Fibroblast of peridontal ligament (primary cell): ENCODE data around the gene BCAS3.

Experiments used
- DNase-seq: peaks from one replicate; pipeline ENCODE4 v3.0.0-alpha.2; 2010; ENCODE audit errors: extremely low read depth

BCAS3 gene

DNA sequence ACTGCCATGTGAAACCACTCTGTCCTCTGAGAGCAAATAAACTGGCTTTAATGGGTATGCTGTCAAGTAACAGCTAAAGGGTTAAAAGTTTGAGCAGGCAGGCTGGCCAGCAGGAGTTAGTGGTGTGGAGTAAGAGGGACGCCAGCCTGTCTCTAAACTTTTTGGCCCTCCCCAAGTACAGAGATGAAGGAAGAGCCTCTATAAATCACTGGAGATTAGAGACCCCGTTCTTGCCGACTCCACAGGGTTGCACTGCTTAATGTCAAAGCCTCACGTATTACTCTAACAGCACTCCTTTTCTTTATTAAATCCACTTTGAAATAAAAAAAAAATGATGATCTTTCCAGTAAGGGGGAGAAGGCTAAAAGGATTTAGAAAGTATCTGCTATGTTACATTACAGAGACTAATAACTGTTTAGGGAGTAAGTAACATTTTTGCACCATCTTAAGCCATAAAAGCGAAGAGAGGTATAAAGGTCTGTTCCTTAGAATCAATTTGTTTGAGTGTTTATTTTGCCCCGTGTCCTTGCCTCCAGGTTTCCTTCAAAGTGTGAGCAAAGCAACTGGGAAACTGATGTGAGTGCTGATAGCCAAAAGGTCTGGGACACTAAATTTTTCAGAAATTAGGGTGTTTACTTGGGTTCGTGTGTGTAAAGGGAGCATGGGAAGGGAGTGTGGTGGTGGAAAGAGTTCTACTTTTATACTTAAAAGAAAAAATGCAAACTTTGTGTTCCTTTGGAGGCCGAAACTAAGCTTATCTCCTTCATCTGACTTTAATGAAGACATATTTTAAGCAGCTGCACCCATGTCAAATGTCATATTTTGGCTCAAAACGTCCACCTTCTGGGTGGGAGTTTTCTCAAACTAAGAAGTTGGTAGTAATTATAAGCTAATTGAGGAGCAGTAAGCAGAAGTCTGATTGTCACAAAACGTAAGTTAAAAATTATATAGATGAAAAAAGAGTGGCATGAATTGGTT, 612.0 kb downstream of the BCAS3 start:
- no peak for DNase-seq

DNA sequence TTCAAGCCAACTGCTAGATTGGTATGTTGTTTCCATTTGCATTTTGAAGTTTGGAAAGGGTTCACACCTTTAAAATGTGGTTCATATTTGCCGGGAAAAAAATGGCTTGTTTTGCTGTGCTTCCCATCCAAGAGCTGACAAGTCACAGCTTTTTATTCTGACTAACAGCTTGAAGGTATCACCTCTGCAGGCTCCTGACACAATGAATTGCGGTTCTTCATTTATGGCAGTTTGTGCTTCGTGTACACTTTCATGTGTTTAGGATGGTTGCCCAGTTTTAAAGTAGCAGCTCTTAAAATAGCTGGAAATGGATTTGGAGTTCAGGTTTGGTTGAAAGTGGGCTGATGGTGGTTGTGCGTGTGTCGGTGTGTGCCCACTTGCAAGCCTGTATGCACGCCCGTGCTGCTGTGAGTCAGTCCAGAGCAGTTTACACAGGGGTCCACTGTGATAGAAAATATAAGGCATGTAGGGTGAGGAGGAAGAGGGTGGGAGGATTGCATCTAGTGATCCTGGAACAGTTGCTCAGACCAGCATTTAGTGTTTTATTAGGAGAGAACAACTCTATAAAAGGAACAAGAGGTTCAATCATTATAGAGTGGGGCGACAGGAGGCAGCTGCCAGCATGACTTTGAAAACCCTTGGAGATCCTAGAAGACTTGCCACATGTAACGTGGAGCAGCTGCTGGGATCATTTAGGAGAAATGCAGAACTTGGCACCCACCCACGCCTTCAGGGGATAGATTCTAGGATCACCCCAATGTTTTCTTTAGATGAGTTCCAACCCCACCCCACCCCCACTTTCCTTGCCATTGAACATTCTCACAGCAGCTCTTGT, 614.0 kb downstream of the BCAS3 start:
- peak; percentile 43 for DNase-seq

DNA sequence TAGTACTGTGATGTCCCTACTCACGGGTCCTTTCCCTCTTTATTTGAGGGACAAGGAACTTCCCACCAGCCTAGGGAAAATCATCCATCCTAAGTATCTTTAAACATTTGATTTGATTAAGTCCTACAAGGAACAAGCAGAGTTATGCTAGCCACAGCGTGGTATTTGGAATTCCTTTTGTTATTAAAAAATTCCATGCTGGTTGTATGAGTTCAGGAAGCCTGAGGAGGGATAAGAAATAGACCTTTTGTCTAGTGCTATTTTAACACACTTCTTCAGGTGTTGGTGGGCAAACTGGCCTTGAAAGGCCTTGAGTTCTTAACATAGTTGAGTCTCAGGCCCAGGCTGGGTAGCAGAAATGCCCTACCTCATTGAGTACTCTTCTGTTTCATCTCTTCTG, 616.6 kb downstream of the BCAS3 start:
- DNase-seq, result peak; percentile 41

DNA sequence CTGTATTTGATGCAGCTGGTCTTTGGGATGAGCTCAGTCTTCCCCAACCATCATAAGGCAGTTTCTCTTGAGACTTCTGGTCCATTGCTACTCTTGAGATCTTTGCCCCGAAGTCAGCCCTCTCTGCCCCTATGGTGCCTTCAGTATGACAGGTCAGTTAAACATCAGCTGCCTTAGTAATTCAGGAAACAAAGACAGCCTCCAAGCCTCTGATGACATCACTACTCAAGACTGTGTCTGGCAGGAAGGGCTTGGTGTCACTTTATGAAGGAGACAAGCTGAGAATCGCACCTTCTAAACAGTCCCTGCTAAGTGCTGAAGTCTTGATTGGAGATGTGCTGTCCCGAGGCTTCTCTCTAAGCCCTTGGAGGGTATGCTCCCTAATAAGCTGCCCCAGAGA, 617.1 kb downstream of the BCAS3 start:
- DNase-seq, result peak; percentile 55

DNA sequence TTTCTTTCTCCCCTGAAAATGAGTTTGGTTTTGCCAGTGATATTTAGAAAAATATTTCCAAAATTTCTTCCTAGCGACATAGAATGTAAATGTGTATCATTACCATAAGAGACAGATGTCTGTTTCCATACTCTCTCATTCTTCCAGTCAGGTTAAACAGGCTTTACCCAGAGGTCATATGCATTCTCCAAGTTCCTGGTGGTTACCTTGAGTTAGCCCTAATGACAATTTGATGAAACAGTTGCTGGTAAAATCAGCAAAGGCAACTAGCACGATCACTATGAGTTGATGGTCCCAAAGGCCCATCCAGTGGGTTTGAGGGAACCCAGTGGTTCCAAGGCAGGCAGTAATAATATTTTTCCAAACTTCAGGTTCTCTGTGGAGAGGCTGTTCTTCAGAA, 618.4 kb downstream of the BCAS3 start:
- DNase-seq, result no peak

DNA sequence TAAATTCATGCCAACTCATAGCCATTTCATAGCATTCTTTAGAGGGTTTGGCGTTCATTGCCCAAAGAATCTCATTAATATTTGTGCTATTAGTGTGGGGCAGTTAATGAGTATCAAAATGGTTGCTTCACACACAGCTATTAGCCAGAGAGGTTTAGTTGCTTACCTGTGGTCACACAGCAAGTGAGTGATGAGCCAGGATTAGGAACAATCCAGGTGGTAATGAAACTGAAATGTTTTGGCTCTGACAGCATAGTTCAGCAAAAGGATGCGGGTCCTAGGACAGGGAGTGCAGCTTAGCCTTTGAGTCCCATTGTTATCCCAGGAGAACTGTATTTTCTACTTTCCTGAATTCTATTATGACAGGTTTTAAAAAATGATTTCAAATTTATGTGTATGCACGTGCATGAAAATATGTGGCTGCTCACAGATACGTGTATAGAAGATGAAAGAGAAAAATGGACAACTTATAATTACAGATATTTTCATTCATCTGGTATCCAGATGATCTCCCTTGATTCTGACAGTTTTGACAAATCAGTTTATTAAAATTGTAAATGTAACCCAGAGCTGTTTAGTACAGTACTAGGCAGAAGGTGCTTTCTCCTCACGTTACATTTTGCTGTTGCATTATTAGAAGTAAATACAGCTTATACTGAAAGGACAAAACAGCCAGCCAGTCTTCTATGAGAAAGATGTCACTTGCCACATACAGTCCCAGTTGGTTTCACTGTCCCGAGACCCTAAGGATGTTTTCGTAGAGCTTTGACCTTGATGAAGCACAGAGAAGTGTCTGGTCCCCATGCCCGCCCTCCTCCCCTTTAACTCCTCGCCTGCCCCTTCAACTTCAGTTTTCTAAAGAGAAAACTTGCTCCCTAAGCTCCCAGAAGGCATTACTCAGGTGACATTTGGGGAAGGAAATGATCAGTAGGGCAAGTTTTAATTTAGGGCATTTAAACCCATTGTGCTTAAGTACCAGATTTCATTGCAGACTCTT, 622.2 kb downstream of the BCAS3 start:
- DNase-seq, result no peak

DNA sequence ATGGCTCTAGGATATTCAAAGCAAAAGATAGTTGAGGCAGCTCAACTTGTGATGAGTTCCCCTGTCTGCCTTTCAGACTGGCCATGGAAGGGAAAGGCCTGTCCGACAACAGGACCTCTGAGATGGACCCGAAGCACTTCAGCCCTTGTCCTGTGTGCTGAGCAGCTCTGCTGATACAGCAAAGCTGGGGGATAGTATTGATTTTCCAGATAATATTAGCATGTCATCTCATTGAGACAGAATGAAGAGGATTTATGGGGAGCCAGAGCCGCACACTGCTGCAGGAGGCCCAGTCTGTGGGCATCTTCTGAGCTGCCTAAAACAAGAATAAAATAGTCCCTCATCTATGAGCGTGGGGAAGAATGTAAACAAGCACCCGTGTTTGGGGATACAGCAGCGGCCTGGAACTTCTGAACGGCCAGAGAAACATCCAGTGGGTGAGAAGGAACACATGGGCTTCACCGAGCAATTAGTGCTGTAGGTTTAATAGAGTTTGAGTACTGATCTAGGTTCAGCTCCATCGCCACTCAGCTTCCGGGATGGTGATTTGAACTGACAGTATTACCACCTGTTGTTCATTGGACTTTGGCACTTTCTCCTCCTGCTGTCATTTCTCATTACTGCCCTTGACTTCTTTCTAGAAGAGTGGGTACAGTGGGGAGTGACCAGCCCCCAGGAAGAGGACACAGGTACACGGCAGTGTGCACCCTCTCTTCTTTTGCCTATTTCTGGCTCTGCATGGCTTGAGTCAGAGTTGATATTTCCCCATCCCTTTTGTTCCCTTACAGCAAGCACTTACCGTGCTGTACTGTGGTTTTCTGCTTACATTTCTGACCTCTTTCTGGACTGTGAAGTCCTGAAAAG, 625.5 kb downstream of the BCAS3 start:
- DNase-seq, result peak; percentile 68

DNA sequence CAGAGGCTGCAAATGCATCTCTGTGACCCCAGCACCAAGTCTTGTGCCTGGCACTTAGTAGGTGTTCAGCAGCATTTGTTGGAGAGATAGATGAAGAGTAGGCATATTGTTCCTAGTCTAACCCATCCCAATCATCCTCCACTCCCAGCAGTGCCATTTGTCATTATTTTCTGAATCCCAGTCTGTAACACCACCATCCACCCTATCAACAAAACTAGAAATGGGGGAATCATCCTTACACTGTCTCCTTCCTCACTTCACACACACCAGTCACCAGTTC, 626.1 kb downstream of the BCAS3 start:
- no peak for DNase-seq

DNA sequence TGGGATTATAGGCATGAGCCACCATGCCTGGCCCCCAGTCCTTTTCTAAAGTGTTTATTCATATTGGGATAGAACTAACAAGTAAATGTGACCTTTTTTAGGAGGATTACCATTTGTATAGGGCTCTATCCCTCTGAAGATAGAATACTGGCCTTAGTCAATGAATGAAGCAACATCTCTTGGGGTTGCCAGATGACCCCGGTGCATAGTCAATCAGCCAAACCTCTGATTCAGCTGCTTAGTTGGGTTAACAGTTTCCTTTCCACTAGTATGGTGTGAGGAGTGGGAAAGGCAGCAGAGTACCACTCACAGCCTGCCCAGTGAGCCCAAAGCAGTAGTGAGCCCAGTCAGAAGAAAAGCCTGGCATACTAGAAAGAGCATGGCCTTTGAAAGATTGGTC, 627.4 kb downstream of the BCAS3 start:
- peak; percentile 77 for DNase-seq

DNA sequence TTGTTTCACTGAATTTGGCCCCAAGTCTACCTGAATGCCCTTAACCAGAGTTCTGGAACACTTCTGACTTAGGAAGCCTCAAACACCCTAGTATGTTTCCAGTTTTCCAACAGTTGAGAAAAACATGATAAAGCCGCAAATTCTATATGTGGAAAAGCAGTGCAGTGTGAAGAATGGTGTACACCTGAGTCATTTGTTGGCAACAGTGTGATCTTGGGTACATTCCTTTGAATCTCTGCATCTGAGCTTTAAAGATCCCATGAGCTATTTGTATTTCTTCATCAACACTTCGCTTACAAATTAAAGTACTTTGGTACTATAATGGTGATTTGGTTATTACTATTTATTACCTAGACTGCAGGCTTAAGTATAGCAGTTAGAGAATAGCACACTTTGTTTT, 628.4 kb downstream of the BCAS3 start:
- DNase-seq, result no peak

DNA sequence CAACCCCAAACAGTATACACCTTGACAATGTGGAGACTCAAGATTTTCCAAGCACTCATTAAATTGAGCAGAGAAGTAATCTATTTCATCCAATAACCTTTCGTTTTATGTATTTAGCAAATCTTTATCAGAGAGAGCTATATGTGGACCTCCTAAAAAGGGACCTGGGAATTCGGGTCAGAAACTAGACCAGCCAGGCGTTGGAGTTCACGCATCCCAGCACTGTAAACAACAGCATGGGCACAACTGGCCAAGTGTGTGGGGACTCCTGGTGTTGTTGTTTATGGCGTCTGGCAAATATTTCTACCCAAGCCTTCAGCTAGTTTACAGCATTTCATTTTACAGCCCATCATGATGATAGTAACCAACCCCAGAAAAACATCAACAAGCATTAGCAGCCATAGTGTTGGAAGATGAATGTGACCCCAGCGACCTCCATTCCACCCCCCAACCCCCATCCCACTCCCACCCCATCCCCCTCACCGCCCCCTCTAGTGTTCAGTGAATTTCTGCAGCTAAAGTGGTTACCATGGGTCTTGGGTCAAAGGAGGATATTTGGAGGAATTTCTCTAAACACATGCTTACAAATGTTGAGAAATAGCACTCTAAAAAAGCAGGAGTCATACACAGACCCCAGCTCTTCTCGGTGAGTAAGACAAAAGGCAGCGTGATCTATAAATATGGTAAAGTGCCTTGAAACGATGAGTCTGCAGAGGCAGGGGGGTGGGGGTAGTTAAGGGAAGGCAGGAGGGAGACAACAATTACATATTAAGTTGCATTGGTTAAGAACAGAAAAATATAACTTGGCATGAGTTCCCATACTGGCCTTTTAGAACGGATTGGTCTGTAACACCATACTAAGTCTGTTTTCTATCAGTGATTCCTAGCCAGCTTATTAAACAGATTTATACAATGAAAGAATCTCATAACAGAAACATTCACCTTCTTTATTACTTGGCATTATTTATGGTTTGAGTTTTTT, 630.5 kb downstream of the BCAS3 start:
- peak; percentile 99 for DNase-seq

DNA sequence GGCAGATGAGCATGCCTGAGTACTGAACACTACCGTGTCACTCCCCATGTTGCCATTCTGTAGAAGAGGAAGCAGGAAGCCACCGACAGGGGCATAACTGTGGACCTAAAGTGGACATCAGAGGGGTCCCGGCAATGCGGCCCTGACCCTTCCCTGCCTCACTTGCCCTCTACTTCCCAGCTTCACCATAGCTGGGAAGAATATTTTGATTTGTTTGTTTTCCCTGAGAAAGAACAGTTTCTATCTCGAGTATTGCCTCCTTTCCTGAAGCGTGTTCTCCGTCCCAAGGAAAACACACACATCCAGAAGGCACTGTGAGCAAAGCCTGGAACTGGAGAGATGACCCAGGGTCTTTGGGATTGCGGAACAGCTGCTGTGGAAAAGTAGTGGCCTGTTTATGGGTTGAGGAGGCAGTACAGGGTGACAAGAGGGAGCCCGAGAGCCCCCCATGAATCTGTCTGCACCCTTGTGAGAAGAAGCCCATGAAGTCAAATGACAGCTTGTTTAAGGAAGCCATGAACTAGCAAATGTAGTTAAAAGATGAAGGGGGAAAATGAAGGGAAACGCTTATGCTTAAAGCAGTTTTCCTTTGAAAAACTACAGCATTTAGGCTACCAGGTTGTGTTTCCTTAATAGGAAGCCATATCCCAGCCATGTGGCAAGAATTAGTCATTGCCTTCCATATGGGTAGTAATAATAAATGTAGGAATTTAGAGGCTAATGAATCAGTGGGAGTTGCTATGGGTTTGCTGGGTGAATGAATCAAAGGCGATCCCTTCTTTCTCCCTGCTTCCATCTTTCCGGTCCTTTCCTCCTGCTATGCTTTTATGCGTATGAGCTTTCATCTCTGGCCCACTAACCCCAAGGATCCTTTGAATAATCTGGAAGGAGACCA, 632.0 kb downstream of the BCAS3 start:
- peak; percentile 75 for DNase-seq

DNA sequence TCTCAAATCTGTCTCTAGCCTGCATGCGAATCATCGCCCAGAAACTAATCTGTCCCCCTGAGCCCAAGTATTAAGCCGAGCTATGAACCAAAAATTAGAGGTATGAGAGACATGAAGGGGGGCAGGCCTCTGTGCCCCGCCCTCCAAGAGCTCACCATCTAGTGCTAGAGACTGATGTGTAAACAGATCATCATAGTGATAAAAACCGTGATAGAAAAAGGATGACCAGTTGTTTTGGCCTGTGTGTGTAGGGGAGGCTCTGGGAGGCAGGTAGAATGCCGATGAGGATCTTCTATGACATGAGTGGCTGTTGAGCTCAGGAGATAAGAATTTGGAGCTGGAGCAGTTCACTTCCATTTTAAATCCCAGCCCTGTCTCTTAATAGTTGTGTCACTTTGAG, 632.9 kb downstream of the BCAS3 start:
- no peak for DNase-seq

DNA sequence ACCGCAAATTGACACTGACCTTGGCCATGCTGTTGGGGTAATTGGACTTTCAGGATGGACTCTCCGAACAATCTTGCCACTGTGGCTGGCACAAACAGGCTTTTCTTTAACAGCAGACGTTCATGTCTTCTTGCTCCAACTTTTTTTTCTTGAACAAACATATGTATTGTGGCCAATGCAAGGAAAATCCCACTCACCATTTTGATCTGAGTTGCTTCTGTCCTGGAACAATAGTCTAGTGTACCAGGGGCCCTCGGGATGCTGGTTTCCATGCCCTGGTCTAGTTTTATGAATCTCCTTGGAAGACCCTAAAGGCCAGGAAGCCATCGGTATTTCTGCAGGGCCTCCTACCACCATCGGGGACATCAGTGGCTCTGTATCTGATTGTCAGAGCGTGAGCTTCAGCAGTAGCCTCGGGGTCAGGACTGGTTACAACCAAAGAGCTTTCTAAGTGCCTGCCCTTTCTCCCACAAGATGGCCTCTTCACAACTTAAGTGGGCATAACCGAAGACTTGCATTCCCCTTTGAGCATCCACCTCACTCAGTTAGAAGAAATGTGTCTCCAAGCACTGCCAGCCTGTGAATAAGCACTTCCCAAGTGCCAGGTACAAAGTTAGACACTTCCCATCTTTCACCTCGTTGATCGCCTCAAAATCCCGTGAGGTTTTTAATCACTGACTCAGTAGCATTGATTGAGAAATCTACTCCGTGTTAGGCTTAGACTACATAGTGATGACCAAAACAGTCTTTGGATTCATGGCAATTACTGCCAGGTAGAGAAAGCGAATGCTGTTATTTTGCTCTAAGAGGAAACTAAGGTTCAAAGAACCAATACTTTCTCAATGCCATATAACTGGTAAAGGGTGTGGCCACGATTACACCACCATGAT, 635.0 kb downstream of the BCAS3 start:
- DNase-seq, result no peak

DNA sequence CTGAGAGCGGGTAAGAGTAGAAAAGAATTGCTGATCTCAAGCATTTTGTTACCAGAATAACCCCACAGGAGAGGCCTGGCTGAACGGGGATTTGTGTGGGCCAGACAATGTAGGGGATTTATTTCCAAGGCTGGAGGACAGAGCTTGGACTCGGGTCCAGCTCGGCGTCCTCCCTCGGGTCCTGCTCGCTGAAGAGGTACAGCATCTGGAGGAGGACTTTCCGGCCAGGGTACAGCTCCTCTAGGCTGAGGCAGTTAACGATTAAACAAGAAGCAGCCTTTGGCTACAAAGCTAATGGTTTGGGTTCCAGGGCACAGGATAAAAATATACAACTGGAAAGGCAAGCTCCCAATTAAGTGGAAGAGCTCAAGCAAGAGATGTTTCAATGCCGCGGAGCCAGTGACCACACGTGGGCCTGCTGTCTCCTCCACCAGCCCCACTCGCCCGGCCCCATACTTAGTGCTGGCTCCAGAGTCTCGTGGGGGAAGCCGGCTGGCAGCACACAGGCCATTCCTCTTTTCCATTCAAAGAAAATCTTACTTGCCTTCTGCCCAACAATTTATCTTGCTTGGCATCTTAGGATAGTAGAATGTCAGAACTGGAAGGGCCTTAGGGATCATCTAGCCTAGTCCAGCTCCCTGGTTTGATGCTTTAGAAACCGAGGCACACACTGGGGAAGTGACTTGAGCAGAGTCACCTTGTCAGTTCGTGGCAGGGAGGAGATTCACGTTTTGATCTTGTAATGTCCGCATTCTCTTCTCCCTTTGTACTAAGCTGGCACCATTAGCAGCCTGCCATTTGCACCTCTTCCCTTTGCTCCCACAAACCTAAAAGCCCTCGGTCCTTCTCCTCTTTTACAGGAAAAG, 636.0 kb downstream of the BCAS3 start:
- no peak for DNase-seq

DNA sequence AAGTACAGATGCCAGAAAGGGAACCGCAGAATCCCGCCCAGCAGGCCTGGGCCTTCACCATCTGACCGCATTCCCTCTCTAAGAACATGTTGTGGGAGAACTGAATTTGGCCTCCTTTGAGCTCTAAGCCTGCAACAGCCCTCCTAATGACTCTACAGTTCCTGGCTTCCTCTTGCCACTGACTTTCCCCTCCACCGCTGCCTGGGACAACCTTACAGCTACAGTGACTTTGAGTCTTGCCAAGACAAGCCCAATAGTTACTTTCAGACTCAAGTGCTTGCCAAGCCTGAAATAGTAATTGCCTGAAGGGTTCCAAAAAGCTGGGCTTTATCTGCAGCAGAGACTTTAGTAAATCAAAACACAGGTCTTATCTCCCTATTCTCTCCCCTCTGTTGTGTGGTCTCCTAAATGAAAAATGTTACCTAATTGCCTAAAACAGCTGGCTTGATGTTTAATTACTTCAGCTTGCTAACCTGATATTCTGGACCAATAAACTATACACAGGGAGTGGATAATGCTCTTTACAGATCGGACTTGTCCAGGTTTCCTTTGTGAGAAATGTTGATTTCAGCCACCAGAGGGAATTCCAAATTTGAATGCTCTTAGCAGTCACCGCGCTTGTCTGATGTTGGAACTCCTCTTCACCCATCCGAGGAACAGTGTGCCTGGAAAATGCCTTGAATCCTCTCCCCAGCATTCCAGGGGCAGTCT, 636.9 kb downstream of the BCAS3 start:
- DNase-seq, result peak; percentile 87
